GM21381 (cell line): ENCODE data around the gene PRLR.

Experiments
- ATAC-seq: cut with Tn5 transposase; IDR thresholded peaks from one replicate; pipeline ENCODE4 v1.9.1; 2021; ENCODE audit warnings: mild to moderate bottlenecking, moderate library complexity; ENCODE audit not compliant: unreplicated experiment

The PRLR gene

DNA sequence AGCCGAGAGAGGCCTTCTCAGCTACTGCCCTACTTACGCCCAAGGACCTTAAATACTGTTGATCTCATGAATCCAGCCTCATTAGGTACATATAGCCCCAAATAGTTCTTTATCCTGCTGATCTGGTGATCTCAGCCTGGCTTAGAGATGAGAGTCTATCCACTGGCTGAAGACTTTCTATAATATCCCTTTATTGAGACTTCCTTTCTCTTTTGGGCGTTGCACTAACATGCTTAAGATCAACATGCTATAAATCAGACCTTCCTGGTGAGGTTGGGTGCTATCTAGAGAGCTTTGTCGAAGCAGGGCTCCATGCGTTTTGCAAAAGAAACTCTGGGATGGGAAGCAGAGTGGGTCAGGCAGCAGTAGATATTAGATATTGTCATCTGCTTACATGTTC lies 138.6 kb downstream of the PRLR start:
- ATAC-seq: no peak

DNA sequence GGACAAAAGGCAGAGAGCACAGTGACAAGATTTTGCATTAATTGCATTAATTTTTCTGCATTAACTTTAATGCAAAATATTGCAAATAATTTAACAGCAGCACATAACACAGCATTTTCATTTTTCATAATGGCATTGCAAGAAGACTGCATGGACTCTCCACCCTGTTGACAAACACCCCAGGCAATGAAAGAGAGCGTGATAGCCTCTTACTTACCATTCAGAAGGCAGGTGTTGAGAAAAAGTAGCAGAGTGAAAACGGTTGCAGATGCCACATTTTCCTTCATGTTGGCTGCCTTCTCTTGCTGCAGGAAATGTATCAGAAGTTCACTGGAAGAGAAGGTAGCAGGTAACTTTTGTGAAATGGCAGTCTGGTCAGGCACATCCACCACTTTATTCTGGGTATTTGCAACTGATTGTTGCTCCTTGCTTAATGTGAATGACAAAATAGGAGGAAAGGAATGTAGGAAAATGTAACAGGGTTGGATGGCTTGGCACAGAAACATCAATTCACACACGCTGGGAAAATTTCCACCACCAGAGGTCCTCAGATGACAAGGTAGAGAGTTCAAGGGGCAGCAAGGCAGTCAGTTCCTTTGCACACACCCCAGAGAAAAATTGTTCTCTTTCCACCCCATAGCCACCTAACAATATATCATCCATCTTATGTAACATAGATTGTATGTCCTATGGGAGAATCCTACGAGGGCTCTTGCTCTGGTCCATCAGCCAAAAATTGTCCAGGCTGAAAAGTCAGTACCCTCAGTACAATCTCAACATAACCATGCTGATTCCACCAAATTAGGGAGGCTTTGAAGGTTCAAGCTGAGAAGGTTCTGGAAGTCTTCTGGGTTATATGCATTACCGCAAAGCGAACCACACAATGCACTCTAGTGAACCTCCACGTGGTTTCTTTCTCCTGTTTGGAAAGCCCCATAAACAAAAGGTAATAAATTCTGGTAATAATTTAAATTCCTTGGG lies 140.7 kb downstream of the PRLR start:
- no peak for ATAC-seq

DNA sequence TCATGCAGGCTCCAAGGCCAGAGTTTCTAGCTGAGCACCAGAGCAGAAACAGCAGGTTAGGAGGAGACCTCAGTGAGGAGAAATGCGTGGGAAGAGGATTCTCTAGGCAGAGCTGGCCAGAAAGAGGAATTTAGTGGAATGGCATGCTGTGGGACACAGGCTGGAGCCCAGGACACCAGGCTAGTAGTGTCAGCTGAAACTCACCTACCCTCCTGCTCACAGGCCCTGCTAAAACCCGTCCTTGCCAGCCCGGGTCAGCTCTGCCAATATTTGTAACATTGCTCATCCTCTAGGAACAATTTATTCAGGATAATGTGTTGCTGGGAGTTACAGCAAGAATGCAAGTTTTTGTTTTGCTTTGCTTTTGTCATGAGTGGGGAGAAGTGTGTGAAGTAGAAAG lies 142.3 kb downstream of the PRLR start:
- ATAC-seq: no peak

DNA sequence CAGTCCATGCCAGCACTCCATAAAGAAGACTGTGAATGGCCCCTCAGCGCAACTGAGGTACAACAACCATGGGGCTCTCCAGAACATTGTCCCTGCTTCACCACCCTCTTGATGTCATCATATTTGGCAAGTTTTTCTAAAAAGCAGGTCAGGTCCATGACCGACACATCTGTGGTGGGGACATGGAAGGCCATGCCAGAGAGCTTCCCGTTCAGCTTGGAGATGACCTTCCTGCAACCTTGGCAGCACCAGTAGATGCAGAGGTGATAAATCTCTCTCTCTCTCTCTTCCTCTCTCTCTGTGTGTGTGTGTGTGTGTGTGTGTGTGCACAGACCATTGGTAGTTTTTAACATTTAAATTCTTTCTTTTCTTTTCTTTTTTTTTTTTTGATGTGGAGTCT lies 147.1 kb downstream of the PRLR start:
- ATAC-seq: no peak

DNA sequence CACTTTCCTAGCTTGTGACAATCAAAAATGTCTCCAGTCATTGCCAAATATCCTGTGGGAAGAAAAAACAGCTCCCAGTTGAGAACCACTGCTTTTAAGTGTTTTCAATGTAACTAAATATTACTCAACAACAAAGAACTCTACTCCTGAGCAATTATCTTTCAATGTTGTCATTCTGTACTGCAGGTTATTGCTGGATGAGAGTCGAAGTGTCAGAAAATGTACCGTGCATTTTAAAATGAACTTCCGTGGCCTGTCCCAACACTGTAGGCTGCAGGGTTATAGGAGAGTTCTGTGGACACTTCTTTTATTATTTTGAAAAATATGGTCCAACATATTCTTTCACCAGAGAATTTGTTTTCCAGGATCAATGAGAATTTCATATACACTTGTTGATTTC lies 147.8 kb downstream of the PRLR start:
- ATAC-seq: no peak

DNA sequence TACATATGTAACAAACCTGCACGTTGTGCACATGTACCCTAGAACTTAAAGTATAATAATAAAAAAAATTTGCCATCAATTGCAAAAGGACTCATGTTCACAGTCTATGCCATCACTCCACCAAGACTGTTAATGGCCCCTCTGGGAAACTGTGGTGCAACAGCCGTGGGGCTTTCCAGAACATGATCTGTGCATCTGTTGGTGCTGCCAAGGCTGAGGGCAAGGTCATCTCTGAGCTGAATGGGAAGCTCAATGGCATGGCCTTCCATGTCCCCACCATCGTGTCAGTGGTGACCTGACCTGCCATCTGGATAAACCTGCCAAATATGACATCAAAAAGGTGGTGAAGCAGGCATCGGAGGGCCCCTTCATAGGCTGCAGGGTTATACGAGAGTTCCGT lies 149.2 kb downstream of the PRLR start:
- ATAC-seq: no peak

DNA sequence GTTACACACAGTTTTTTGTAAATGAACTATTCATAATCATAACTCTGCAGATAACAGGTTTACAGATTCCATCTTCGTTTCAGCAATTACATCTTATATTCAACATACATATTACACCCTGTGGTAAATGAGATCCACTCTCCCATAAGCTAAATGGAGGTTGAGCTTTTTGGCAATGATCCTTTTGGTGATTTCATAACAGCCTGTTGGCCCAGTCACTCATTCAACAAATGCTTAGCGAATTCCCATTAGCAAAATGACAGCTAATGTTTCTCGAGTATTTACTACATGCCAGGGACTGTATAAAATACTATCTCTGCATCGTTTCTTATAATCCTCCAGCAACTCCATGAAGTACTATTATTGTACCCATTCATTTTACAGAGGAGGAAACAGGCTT lies 157.1 kb downstream of the PRLR start:
- ATAC-seq: no peak

DNA sequence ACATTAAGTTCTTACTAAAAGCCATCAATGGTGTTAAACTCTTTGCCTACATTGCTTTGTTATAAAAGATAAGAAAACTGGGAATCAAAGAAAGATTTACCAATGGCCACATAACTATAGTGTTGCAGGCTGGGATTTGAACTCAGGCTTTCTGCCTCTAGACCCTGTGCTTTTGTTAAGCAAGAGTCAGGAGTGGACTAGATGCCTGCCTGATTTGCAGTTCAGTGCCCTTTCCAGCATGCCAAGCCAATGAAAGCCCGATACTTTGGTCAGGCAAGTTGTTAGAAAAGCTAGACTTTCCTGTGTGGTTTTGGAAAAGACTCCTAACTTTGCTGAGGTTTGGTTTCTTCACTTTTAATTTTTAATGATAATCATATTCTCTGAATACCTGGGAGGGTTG lies 161.1 kb downstream of the PRLR start:
- ATAC-seq: no peak

DNA sequence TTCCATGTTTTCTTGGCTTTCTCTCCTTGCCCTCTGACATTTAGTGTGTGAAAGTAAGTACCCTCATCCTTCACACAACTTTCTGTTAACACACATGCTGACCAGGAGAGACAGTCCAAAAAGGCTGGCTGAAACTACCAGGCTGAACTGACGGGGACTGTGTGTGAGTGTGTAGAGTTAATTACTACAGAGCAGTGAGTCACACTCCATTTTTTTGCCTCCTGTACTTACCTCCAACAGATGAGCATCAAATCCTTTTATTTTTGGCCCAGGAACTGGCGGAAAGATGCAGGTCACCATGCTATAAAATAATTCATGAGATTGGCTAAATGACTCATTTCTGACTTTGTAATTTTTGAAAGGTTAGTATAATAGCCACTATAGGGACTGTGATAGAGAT lies 162.3 kb downstream of the PRLR start:
- ATAC-seq: no peak

DNA sequence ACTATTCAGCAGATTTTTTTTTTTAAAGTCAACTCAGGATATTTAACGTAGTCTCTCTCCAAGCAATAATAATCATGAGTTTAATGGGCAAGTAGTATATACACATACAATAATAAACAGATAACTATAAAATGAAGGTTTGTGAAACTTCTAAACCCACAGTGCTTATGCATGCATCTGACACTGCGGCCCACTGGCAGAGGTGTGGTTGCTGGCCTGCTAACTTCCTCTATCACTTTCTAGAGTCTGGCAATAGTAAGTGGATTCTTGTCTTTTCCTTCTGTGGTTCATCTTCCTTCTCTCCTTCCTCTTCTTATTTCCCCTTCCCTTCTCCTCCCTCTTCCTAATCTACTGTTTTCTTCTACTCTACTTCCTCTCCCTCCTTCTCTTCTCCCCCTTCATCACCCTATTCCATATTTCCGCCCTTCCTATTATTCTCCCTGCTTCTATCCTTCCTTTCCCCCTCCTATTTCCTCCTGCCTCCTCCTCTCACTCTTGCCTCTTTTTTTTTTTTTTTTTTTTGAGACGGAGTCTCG lies 164.0 kb downstream of the PRLR start:
- peak; percentile 96 for ATAC-seq

DNA sequence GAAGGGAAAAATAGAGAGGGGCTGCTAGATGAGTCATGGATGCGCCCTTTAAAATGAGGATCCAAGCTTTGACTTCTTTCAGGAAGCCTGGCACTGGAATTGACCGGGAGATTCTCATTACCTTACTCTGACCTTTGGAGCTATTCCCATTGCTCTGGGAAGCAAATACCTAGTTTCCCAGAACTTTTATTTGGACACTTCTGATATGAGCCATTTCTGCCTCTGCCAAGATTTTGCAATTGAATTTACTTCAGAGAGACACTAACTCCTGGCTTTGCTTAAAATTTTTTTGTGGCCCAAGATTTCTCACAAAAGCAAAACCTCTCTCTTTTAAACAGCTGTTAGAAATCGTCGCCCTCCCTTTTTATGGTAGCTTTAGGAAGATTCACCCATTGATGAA lies 166.9 kb downstream of the PRLR start:
- ATAC-seq: no peak

DNA sequence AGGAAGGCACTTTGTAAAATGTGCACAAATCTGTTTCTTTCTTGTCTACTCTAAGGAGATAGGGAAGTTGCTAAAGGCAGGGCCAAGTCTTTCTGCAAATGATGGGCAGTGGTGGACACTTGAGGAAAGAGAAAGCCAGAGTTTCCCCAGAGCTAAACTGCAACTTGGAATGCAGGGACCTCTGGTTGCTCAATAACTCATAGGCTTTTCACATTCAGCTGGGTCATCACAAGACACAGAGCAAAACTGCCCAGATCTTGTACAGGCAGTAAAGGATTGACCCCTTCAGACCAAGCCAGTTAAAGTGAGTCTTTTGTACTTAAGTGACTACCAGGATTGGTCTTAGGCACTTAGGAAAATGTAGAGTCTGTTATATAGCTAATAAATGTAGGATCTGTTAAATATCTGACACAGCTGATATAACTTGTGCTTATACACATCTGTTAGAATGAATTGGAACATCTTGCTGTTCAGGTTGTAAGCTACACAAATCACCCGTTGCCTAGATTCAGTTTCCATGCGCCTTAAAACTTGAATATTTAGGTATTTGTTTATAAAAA lies 169.0 kb downstream of the PRLR start:
- ATAC-seq: no peak

DNA sequence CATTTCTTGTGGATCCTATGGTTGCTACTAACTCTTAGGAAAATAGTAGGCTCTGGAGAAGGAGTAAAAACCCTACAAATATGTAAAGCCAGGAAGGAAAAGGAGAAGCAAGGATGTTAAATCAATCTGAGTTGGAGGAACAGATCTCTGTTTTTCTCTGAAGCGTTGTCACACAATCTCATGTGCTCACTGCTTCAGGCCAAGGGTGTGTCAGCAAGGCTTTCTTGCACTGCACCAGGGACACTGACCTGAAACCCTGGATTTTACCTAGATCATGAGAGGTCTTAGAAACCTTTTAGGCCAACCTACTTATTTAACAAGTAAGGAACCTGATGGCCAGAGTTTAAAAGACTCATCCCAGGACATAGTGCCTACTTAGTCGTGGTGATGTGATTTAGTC lies 170.1 kb downstream of the PRLR start:
- no peak for ATAC-seq

DNA sequence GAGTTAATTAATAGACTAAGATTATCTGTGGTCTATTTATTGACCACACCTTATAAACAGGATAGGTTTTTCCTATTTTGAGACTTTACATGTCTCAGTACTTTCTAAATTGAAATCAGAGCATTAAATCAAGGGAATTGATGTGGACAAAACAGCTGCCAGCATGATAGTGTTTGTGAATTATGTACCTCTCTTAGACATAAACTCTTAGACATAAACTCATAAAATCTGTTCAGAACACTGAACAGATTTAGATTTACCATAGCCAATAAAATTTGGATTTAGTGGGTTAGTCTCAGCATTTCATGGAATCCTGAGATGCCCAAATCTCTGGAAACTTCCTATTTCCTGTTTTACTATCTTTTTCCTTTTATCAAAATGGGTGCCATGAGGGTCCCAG lies 171.0 kb downstream of the PRLR start:
- no peak for ATAC-seq

DNA sequence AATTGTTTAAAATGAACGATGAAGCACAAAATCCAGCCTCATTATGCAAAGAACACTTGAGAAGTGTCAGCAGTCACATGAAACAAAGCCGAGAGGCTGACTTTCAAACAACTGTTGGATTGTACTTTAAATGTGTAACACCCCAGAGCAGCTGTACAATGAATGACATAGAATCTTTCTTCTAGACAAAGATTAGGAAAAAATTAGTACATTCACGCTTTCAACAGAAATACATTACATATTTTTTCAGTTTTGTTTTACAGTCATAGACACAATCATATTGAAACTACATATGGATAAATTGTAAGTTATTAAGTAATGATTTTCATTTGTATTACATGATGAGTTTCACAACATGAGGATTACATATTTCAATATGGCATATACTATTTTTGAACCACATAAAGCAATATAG lies 171.9 kb downstream of the PRLR start:
- ATAC-seq: peak; percentile 91

DNA sequence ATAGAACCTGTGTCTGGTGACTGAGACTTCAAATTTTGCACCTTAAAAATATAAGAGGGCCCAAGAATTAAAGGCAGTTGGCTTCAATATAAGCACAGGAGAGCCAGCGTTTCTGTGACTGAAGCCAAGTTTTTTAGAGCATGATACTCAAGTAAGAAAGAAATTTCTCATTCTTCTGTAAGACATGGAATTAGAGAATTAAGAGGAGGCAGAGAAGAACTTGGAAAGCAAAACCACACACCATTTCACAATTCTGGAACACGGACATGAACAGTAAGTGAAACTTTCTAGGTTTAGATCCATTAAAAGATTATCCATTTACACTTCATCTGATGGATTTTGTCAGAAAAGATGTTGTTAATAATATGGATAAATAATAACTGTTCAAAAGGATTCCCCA lies 173.6 kb downstream of the PRLR start:
- no peak for ATAC-seq

DNA sequence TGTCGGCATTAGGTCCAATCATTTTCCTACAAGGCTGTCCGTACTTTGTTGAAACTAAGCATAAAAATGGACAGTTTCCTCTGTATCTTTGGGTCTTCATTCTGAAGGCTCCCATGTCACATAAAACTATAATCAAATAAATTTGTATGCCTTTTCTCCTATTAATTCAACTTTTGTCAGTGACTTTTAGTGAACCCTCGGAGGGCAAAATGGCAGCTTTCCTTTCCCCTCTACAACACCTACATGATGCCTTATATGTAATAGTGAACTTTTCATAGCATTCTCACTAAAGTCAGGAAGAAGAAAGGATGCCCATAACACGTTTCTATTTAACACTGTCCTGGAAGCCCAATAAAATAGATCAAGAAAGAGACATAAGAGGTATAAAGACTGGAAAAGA lies 177.4 kb downstream of the PRLR start:
- ATAC-seq: no peak

DNA sequence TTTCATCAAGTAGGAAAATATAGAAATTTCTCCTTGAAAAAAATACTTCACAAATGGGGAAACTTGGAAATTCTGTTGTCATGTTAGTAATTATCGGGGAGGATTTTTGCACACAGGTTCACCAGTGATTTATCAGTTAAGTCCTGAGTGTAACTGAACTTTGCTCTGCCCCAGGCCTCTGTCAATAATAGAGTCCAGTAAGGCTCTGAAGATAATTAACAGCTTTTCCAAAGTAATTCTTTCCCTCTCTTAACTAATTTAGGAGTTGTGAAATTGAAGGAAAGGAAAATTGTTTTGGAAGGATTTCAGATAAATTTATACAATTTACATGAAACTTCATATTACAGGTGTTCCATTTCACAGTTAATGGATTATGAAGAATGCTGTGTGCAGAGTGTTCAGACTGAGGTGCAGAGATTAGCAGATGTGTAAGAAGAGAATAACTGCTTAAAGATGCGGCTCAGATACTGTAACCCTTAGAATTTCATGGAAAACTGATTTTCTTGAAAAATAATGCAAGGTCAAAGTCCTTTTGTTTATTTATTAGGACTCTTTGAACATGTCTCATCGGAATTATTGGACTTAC lies 179.7 kb downstream of the PRLR start:
- no peak for ATAC-seq

DNA sequence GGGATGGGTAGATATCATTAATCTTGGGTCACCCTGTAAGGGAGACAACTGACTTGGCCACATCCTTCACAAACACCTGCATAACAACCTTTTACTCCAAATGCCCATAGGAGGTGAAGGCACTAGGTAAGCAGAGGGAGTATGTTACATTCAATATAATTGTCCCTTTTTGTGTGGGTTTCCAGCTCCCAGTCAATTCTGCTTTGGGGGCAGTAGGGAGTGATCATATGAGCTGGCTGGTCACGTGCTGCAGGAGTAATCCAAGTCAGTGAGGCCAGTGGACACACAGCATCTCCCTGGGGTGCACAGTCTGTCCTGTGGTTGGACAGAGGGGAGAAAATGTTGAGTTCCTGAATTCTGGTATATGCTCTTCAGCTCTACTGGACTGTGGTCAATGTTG lies 181.4 kb downstream of the PRLR start:
- ATAC-seq: no peak

DNA sequence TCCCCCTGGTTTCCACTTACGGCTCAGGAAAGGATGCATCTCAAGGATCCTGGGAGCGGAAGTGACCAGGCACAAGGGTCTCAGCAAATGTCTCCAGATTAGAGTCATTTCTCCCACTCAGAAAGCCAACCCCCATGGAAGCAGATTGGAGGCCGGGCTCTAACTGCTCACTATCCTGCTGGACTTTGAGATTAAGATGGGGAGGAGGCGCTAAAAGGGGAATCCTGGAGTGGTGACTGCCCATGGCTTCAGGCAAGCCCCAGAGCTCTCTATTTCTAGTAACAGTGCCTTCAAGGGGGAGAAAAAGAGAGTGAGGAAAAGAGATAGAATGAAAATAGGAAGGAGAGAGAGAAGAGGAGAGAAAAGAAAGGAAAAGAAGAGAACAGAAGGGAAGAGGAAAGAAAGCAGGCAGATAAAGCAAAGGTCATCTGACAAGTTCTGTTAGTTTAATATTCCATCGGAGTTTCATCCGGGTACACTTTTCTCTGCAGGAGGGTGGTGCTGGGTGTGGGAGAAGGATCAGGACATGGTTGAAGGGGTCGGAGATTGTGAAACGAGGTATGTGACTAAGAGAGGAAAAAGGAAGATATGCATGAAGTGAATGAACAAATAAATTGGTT lies 182.4 kb downstream of the PRLR start, which contains the start of gene AGXT2:
Gene AGXT2 (minus strand): TSS at position 165 of the 620 bp plus-strand sequence. CDS start 57 bp downstream, at position 108.
- ATAC-seq: no peak

DNA sequence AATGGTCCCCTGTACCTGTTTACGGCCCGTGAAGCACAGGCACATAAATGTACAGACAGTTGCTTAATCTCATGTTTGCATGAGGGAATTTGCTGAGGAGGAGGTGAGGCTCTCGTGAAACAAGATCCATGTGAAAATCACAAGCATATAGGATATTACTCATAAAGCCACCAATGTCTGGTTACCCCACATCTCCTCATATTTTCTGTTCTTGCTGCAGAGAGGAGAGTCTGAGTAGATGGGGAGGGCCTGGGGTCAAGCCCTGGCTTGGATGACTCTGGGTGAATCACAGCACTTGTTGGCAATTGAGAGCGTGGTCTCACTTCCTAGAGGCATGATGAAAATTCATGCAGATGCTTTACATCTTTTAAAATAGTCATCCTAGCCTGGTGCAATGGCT lies 183.5 kb downstream of the PRLR start:
- no peak for ATAC-seq
